Raji (cell line): ENCODE results near the gene ZDBF2.

Experiments used
- POLR2A ChIP-seq: IDR thresholded peaks from 2 replicates; pipeline ENCODE4 v1.6.1; 2011; ENCODE audit warnings: low read depth, low read length, control low read depth; ENCODE audit not compliant: insufficient read depth

Gene ZDBF2

GRCh38 chr2:206349375-206349774 lies 74.9 kb downstream of the ZDBF2 start:
- TF ChIP-seq POLR2A: no peak

- TF ChIP-seq POLR2A: no peak
Measured at GRCh38 chr2:206352571-206352970, 78.1 kb downstream of the ZDBF2 start.

- TF ChIP-seq POLR2A: no peak
Measured at GRCh38 chr2:206353685-206354084, 79.2 kb downstream of the ZDBF2 start.

GRCh38 chr2:206354129-206354528 lies 79.7 kb downstream of the ZDBF2 start:
- no peak for TF ChIP-seq POLR2A

GRCh38 chr2:206361407-206362045 lies 87.1 kb downstream of the ZDBF2 start:
- no peak for TF ChIP-seq POLR2A
